Measurements from ENCODE around the gene PUS7L.
"Not testable (repeated sequence)": the region's sequence is repeated elsewhere in the genome, so short reads cannot be mapped to it uniquely, and the experiment has no call there.

PUS7L gene, protein sequence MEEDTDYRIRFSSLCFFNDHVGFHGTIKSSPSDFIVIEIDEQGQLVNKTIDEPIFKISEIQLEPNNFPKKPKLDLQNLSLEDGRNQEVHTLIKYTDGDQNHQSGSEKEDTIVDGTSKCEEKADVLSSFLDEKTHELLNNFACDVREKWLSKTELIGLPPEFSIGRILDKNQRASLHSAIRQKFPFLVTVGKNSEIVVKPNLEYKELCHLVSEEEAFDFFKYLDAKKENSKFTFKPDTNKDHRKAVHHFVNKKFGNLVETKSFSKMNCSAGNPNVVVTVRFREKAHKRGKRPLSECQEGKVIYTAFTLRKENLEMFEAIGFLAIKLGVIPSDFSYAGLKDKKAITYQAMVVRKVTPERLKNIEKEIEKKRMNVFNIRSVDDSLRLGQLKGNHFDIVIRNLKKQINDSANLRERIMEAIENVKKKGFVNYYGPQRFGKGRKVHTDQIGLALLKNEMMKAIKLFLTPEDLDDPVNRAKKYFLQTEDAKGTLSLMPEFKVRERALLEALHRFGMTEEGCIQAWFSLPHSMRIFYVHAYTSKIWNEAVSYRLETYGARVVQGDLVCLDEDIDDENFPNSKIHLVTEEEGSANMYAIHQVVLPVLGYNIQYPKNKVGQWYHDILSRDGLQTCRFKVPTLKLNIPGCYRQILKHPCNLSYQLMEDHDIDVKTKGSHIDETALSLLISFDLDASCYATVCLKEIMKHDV

DNA sequence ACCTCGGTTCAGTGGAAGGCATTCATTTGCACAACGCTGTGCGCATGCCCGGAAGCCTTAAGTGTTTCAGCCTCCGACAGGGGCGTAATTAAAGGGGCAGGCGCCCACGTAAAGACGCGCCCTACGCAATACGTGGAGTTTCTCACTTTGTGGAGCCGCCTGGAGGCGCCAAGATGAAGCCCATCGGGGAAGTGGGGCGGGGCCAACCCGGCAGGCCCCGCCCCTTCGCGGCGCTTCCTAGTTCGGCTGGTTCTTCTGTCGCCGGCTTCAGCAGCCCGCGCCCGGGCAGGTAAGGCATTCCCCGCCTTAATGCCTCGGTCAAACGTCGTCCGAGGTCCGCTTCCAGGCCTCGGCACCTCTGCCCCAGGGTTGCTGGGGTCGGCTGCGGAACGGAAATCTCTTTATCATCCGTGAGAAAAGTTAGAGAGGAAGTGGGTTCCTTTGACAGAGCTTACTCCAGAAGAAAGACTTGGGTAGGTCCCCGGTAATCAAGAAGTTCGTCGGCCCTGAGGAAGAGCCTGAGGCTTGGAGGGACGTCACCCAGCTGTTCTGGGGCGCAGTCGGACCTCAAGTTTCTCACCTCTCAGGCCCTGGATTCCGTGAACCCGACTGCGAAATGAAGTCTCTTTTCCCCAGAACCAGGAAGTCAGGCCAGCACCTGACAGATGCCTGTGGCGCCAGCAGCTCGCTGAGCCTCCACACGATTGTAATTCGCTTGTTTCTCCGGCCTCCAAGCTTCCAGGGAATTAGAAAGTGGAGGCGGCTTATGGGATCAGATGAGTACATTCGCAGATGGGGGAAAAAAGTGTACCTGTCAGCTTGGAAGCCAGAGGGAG, at the start of gene PUS7L, which contains the start of gene IRAK4:
TSS of gene PUS7L (minus strand) at position 63 of the 836 bp plus-strand sequence. CDS start 3,545 bp downstream, outside the sequence.
TSS of gene IRAK4 (plus strand) at position 224 of the 836 bp plus-strand sequence. CDS start 9,161 bp downstream, outside the sequence.
- peak; percentile 100 for DNase-seq

DNA sequence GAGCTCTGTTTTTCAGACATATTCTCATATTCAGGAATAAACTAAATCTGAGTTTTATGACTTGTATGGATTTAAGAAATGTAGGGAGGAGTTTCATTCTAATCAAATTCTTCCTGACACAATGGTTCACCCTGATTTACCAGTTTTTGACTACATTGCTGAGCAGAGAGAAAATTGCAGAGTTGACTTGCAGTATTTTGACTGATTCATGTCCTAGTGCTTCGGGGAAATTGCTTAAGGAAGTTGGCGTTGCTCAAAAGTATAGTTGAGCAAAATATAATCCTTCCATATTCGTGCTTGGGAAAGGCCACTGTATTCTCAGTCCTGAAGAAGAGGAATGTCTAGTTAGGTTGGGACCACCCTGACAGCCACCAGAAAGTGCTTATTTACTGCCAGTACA, 48.8 kb upstream of the PUS7L start:
- DNase-seq: no peak

DNA sequence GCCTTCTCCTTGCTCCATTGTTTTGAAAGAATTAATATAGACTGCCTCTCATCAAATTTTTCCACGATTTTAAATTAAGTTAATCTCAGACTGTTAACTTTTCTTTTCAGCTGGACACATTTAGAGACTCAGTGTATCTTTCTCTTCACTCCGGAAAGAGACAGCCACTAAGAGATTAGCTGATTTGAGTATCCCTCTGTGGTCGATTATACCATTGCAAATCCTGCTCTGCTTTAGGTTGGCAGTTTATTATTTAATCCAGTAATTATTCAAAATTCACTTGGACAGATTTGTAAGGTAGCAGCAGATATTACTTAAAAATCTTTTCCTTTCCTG, 48.1 kb upstream of the PUS7L start:
- DNase-seq: no peak

DNA sequence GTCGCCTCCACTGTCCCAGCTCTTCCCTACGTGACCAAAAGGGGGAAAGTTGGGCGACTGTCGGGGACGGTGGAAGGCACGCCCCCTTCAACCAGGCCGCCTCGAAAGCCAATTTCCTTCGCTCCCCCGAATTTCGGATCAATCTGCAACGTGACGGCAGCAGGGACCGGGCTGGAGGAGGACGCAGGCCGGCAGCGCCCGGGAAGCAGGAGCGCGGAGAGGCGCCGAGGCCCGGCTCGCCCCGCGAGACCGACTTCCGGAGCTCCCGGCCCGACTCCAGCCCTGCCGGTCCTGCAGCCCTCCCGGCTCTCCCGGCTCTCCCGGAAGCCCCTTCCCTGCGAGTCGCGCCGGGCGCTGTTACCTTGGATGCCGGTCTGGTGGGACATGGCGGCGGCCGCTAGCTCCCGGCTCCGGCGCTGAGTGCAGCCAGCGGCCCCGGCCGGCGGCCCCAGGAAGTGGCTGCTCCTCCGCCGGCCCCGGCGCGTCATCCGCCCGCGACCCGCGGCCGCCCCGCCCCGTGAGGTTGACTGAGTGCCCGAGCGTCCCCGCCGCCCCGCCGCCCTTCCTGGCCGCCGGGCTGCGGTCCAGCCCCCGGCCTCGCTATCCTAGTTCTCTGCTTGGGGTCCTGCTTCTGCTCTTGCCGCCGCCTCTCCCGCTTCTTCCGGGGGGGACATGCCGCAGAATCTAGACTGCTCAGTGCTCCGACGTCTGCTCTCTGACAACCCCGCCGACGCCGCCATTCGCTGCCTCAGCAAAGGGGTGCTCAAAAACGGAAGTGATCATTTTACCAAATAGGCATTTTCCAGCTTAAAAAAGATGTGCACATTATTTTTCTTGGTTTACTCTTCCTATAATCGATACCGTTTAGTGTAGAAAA, 47.5 kb upstream of the PUS7L start, which contains the start of gene TWF1:
TSS of gene TWF1 (minus strand) at position 458 of the 877 bp plus-strand sequence. CDS start at position 386, 72 bp downstream.
- peak; percentile 95 to 99 for DNase-seq

DNA sequence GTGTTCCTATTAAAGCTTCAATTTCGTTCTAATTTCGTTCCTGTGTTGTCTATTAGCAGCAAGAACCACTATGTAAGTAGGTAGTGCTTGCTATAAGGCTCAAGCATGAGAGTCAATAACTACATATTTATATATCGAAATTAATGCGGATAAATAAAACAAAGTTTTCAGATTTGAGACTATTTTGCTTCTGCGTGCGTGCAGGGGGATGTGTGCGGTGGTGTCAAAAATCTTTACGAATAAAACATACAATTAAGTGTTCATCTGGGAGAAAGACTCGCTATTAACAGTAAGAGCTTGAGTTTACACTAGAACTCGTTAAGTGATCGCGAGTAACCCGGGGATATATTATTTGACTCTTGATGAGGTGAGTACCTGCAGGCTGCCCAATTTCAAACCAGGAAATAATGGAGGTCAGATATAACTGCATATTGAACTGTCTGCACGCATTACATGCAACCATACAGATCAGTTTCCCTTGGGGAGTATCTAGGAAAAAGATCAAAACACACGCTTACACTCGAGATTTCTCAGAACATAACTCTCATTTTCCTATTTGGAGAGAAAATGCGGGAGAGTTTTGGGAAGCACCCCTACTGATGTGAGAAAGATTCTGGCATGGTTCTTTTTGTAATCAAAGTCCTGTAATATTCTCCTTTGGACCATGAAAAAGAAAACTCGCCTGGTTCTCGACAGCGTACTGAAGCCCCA, 46.7 kb upstream of the PUS7L start:
- peak; percentile 68 to 70 for DNase-seq

DNA sequence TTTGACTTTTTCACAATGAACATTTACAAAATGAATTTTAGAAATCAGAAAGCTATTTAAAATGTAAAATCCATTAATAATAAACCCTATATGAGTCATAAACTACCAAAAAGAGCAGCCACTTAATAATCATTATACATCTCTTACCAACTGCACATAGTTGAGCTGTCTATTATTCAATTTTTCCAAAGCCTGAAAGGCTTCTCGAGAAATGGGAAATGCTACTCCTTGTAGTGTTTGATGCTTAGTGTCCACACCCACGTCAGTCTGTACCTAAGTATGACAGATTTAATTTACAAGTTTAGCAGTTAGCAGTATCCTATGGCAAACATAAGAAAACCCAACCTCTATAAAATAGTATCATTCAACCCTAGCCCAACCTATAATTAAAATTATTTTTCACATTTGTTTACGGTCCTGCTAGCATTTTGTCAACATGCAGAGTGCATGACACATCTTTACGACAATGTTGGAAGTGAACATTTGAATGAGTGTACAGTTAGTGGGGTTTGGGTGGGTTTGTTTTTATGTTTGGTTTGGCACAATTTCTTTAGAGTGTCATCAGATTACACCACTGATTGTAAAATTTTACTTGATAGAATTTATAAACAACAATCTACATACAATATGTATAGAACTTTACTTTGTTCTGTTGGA, 39.1 kb upstream of the PUS7L start:
- DNase-seq: no peak

DNA sequence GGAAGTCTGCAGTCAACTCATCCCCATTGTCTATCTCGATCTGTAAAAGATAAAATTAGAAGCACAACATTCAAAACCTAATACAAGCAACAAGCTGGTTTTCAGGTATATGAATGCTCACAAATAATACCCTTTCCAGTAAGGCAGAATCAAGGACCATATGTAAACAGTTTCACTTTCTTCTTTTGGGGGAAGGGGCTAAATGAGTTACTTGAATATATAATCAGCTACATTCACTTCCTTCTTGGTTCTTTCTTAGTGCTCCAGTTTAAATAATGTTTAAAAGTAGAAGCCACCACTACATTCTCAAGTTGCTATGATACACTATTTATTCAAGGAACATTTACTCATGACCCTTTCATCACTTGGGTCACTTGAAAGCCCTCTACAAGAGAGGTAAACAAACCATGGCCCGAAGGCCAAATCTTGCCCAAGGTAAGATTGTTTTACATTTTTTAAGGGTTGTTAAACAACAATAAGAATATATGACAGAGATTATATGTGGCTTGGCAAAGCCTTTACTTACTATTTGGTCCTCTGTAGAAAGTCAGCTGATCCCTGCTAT, 37.2 kb upstream of the PUS7L start:
- DNase-seq: no peak

DNA sequence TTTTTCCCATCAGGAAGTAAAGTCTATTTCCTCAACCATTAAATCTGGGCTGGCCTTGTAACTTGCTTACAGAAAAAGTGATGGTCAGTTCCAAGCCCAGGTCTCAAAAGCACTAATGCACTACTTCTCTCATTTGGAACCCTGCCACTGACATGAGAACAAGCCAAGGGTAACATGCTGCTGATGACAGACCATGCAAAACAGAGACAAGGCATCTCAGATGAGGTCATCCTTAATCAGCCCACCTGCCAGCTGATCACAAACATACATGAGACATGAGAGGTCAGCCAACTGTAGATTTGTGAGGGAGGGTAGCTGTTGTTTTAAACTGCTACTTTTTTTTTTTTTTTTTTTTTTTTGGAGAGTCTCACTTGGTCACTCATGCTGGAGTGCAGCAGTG, 31.4 kb upstream of the PUS7L start:
- DNase-seq: peak in 1 of 2 experiments; percentile 69

DNA sequence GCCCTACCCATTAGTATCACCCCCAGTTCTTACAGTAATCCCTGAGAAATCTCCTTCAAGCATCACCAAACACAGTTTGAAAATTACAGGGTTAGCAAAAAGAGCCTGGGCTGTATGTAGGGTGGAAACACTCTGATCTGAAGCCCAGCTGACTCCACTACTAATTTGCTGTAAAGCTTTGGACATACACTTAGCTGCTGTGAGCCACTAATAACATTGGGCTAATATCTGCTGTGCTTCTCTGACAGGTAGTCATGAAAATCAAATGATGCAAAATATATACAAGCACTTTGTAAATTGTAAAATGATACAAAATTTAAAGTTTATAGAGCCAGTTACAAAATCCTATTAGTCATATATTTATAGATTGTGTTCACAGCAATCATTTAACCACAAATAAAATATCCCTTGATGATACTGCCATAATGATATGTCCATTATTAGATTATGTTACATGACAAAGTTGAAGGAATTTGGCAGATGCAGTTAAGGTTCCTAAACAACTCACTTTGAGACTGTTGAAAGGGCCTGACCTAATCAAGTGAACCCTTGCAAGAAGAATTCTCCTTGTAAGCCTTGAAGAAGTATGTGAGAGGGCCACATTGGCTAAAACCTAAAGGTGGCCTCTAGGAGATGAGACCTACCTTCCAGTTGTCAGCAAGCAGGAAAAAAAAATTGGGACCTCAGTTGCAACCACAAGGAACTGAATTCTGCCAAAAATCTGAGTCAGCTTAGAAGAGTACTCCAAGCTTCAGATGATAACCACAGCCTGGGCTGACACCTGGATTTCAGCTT, 28.5 kb upstream of the PUS7L start:
- no peak for DNase-seq

DNA sequence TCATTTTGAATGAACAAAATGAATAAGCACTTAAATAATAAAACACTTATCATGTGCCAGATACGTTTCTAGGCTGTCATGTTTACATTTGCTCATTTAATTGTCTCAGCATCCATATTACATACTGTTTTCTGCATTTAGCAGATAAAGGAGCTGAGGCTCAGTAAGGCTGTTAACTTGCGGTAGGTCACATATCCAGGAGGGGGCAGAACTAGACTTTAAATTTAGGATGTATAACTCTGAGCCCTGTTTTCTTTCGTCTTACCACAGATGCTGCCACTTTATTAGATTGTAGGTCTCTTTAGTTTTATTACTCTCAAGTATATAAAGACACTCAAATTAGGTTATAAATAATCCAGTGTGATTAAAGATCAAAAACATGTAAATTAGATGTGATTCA, 17.9 kb upstream of the PUS7L start:
- DNase-seq: peak in 1 of 2 experiments; percentile 36

DNA sequence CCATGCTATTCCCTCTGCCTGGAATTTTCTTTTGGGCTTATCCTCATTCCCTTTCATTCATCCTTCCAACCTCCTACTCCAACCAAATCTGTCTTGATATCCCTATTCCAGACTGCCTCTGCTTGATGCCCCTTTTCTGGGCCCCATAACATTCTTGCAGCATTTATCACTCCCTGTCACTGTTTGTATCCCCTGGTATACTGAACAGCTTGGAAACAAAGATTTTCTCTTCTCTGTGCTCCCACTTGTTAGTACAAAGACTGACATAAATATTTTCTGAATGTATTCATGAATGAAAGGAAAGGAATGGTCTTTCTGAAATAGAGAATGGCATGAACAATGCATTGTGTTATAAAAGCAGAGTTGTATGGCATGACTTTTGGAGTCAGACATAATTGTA, 7.7 kb upstream of the PUS7L start:
- DNase-seq: no peak

DNA sequence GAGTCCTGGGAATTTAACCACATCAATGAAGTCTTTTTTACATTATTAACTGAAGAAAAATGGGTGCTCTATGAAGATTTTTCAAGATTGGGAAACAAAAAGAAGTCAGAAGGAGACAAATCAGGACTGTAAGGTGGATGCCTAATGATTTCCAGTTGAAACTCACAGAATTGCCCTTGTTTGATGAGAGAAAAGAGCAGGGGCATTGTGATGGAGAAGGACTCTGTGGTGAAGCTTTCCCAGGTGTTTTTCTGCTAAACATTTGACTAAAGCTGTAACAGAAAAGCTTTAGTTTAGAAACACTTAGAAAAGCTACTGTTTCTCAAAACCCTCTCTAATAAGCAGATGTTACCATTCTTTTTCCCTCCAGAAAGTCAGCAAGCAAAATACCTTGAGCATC, 5.9 kb upstream of the PUS7L start:
- DNase-seq: no peak

DNA sequence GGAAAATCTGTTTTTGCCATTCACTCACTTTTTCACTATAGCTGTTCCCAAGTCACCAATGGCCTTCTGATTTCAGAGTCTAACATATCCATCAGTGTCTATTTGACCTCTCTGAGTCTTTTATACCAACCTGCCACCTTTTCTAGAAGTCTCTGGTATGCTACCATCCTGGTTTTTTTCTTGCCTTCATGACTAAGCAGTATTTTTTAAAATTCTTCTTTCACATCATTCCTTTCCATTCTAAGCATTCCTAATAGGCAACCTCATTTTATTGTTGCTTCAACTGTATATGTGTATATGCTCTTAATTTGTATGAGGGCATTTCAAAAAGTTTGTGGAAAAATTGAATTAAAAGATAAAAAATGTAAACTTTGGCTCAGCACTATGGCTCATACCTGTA, 5.2 kb upstream of the PUS7L start:
- DNase-seq: no peak

DNA sequence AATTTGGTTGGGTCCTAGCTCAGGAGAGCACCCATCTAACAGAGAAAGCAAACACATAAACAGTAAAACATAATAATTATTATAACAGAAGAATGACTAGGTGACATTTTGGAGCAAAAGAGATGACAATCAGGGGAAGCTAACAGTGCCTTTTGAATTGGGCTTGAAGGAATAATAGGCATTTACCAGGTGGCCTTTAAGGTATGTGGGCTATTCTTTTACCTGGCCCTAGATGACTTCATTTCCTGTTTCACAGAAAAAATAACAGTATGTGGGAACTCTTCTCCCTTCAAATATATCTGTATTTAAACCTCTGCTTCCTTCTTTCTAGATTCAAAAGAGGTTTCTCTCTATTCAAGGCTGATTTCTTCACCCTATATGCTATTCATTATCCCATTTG, 4.0 kb upstream of the PUS7L start:
- DNase-seq: no peak

DNA sequence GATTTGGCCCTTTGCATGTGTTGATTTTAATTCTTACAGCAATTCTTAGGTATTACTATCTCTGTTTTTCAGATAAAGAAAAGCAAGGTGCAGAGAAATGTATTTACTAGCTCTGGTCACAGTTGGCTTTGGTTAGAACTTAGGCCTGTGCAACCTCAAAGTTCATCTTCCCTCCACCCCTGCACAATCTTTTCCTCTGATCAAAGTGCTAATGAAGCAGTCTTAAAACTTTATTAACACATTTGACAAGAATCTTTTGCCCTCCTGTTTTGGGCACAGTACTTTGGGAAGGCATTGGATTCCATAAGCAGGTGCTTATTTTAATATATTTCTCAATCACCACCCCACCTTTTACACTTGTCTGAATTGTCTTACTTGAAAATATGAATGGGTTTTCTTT, 2.9 kb upstream of the PUS7L start:
- DNase-seq: no peak

DNA sequence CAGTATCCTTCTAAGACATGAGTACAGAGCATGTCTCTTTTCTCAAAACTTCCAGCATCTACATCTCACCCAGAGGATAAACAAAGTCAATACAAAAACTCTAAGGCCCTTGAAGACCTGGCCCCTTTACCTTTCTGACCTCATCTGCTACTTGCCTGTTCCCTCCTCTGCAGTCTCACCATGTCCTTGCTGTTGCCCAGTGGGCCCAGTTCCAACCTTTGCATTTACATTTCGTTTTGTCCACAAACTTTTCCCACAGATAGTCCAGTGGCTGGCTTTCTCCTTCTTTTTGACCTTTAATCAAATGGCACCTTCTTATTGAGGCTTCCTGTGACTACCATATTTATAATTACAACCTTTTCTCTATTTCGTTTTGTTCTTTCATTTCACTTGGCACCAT, 1.8 kb upstream of the PUS7L start:
- DNase-seq: no peak

DNA sequence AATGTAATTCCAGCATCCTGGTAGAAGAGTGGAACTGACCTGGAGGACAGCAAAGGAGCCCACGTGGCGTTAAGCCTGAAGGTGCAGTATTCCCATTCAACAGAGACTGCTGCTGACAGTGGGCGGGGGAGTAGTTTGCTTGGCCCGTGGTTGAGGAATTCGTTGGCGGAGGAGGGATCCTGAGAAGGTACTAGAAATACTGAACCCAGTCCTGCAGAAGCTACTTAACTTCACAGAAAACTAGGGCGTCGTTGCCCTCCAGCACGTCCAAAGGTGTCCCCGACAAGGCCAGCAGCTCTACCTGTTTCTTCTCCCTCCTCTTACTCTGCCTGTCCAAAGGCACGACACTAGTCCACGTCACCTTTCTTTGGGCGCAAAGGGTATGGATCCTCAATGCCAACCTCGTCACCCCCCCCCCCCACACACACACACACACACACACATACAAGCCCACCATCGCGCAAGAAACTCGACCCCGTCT, 303 bp downstream of the PUS7L start:
- peak; percentile 78 to 79 for DNase-seq

DNA sequence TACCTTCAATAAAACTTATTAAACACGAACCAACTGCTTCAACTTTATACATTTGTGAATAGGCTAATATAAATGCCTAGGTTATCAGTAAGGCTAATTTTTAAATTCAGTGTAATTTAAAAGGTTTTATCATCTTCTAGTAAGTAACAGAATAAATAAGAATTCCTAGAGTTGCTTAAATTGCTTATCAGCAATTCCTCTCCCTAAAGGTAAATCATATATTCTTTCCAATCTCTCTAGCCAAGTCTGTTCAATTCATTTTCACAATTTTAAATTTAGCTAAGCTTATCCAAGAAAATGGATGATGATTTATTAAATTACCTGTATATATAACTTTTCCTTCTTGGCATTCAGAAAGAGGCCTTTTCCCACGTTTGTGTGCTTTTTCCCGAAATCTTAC, 4.6 kb downstream of the PUS7L start:
- DNase-seq: no peak

DNA sequence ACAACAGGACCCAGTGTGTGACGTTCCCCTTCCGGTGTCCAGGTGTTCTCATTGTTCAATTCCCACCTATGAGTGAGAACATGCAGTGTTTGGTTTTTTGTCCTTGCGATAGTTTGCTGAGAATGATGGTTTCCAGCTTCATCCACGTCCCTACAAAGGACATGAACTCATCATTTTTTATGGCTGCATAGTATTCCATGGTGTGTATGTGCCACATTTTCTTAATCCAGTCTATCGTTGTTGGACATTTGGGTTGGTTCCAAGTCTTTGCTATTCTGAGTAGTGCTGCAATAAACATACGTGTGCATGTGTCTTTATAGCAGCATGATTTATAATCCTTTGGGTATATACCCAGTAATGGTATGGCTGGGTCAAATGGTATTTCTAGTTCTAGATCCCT, 7.2 kb downstream of the PUS7L start:
- DNase-seq: not testable (repeated sequence)

DNA sequence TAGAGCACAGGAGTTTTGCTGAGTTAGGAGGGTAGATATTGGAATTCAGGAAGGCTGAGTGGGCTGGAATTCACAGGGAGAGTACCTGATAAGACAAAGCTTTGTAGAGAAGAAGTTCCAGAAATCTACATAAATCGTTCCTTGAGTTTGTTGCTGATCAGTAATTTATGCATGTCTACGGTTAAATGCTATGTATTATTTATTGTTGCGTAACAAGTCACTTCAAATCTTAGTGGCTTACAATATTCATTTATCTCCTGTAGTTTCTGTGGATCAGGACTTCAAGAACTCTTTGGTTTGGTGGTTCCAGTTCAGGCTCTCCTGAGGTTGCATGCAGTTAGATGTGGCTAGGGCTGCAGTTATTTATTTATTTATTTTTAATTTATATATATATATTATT, 7.8 kb downstream of the PUS7L start:
- no peak for DNase-seq

Measured in NCI-H1930 (cell line).